Panc1 (cell line): Measurements from ENCODE around the gene PTPRZ1. TPM values are rescaled to one million over a fixed set of nuclear protein-coding genes. Genes with fewer than 3 reads are reported as not detected.

Experiments used
- ATAC-seq: fragments of 200-7000 bp; cut with Tn5 transposase; 2 replicates; pipeline ENCODE4 v1.9.1; 2020; ENCODE audit warnings: mild to moderate bottlenecking, moderate library complexity
- BruUV-seq: library from RNA; stranded (reverse); fragments of 400-500 nt; replicated peaks from 2 replicates; lab custom pipeline; 2021; lab: Mats Ljungman, UMichigan
- CTCF ChIA-PET: fragments of 300-600 bp; sonication (Branson Sonifier 250); formaldehyde crosslinking; loops from one replicate; lab custom pipeline; 2022; ENCODE audit warnings: antibody characterized with exemption; lab: Charles Lee
- POLR2A ChIA-PET: fragments of 300-600 bp; sonication (Branson Sonifier 250); formaldehyde crosslinking; loops from one replicate; lab custom pipeline; 2022; ENCODE audit warnings: antibody characterized with exemption; lab: Charles Lee
- DNase-seq: peaks from one replicate; pipeline ENCODE4 v3.0.0-alpha.2; 2010; ENCODE audit warnings: low read depth, low spot score
- H3K27ac ChIP-seq: 2 replicates; pipeline ENCODE4 v1.5.1; 2011; ENCODE audit warnings: mild to moderate bottlenecking, low read length, inconsistent platforms
- H3K27me3 ChIP-seq: fragments of 200-500 bp; sonication (Bioruptor generic); 2 replicates; pipeline ENCODE4 v1.6.0; 2014; ENCODE audit warnings: low read length, inconsistent platforms; ENCODE audit not compliant: control insufficient read depth, insufficient read depth
- H3K36me3 ChIP-seq: fragments of 200-500 bp; sonication (Bioruptor generic); 2 replicates; pipeline ENCODE4 v1.5.1; 2014; ENCODE audit warnings: inconsistent platforms, mild to moderate bottlenecking, low read length, moderate library complexity; ENCODE audit not compliant: control insufficient read depth, insufficient read depth
- H3K4me1 ChIP-seq: 2 replicates; pipeline ENCODE4 v1.5.1; 2011; ENCODE audit warnings: inconsistent platforms, mild to moderate bottlenecking, low read length, moderate library complexity; ENCODE audit not compliant: control insufficient read depth, insufficient read depth
- H3K4me3 ChIP-seq, 2 experiments: 2 replicates each; pipeline ENCODE4 v1.5.1; 2011 to 2012; ENCODE audit warnings: low read depth in 2 of 2, low read length in 2 of 2, mild to moderate bottlenecking in 2 of 2, inconsistent platforms in 1 of 2, moderate library complexity in 1 of 2
- H3K9me3 ChIP-seq: fragments of 200-500 bp; sonication (Bioruptor generic); 2 replicates; pipeline ENCODE4 v1.5.1; 2014; ENCODE audit warnings: low read depth, mild to moderate bottlenecking, inconsistent platforms, low read length, moderate library complexity; ENCODE audit not compliant: control insufficient read depth, insufficient read depth
- CTCF ChIP-seq: fragments of 450-650 bp; IDR thresholded peaks from 2 replicates; pipeline ENCODE4 v1.5.1; 2017; ENCODE audit warnings: mild to moderate bottlenecking
- POLR2AphosphoS5 ChIP-seq: IDR thresholded peaks from 2 replicates; pipeline ENCODE4 v1.6.1; 2012; ENCODE audit warnings: mild to moderate bottlenecking, low read depth, low read length, moderate library complexity
- SIN3A ChIP-seq: IDR thresholded peaks from 2 replicates; pipeline ENCODE4 v1.6.1; 2012; ENCODE audit warnings: low read depth, mild to moderate bottlenecking, low read length, moderate library complexity, borderline replicate concordance; ENCODE audit not compliant: insufficient read depth
- TCF7L2 ChIP-seq: IDR thresholded peaks from 2 replicates; pipeline ENCODE4 v1.6.1; 2011; ENCODE audit warnings: mild to moderate bottlenecking, low read depth, low read length, inconsistent platforms
- in situ Hi-C: cut with HindIII; loops from 2 replicates; pipeline ENCODE4 v1.10.0; 2016; ENCODE audit warnings: low sequenced_read_pairs, low pct_unique_long_range_greater_than_20kb
- intact Hi-C: fragments of 100-400 bp; cut with micrococcal nuclease; formaldehyde crosslinking; loops from one replicate; pipeline ENCODE4 v1.10.0; 2022; ENCODE audit not compliant: unreplicated experiment
- total RNA-seq: library from RNA; stranded (reverse); gene quantifications from one replicate; pipeline ENCODE4 v1.2.1, GENCODE V29; 2021; ENCODE audit not compliant: unreplicated experiment
- TF ChIP-seq, protein P1 (sequence below), 2 experiments: IDR thresholded peaks; 2 replicates each; pipeline ENCODE4 v1.6.1; 2011 to 2012; ENCODE audit warnings: low read depth in 2 of 2, control low read depth in 1 of 2, low read length in 1 of 2, mild to moderate bottlenecking in 1 of 2, moderate library complexity in 1 of 2; ENCODE audit not compliant: insufficient read depth in 1 of 2

Gene PTPRZ1
- total RNA-seq, 1 experiment from 2014 or later: 0.05 TPM

GRCh38 chr7:121890833-121891232 lies 17.9 kb downstream of the PTPRZ1 start:
- H3K27me3 ChIP-seq: no peaks in the 10 kb centered on the region
- in situ Hi-C loops (no loop called here), intact Hi-C loops (no loop called here)
- H3K4me3 ChIP-seq: no peak overlapping the region
- DNase-seq (no peak), ATAC-seq (no peak)
- H3K4me1 ChIP-seq: no peaks in the 10 kb centered on the region
- no peak for TF ChIP-seq CTCF
- no peak for TF ChIP-seq SIN3A
- TF ChIP-seq, protein P1, sequence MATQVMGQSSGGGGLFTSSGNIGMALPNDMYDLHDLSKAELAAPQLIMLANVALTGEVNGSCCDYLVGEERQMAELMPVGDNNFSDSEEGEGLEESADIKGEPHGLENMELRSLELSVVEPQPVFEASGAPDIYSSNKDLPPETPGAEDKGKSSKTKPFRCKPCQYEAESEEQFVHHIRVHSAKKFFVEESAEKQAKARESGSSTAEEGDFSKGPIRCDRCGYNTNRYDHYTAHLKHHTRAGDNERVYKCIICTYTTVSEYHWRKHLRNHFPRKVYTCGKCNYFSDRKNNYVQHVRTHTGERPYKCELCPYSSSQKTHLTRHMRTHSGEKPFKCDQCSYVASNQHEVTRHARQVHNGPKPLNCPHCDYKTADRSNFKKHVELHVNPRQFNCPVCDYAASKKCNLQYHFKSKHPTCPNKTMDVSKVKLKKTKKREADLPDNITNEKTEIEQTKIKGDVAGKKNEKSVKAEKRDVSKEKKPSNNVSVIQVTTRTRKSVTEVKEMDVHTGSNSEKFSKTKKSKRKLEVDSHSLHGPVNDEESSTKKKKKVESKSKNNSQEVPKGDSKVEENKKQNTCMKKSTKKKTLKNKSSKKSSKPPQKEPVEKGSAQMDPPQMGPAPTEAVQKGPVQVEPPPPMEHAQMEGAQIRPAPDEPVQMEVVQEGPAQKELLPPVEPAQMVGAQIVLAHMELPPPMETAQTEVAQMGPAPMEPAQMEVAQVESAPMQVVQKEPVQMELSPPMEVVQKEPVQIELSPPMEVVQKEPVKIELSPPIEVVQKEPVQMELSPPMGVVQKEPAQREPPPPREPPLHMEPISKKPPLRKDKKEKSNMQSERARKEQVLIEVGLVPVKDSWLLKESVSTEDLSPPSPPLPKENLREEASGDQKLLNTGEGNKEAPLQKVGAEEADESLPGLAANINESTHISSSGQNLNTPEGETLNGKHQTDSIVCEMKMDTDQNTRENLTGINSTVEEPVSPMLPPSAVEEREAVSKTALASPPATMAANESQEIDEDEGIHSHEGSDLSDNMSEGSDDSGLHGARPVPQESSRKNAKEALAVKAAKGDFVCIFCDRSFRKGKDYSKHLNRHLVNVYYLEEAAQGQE (IDR thresholded peaks at IDR 0.05; ENCODE audit: insufficient read depth in 1 of 2, low read depth in 2 of 2, low read length in 1 of 2): no peak
- no peak for TF ChIP-seq POLR2AphosphoS5
- no peak for TF ChIP-seq TCF7L2
- no TSS peak for BruUV-seq
- CTCF ChIA-PET: no interaction called here
- H3K27ac ChIP-seq: no peak overlapping the region
- no peaks in the 10 kb centered on the region for H3K36me3 ChIP-seq
- H3K9me3 ChIP-seq: no peaks in the 10 kb centered on the region
- POLR2A ChIA-PET: no interaction called here

DNA sequence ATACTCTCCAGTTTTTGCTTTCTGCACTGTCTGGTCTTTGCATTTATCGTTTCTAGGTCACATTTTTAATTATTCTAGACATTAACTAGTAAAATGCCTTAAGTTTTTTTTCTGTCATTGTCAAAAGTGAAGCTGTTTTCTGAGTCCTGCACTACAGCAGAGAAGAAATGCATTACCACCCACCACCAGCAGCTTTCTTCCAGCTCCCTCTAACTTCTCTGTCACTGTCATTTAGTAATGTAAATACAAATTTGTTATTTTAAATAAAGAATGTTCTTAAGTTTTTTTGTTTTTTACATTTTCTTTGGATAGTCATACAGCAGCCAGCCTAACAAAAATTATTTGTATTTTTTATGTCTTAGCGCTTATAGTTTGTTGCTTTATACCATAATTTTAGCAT lies 18.8 kb downstream of the PTPRZ1 start:
- no peak overlapping the region for H3K4me3 ChIP-seq
- no peaks in the 10 kb centered on the region for H3K9me3 ChIP-seq
- no peak for TF ChIP-seq SIN3A
- TF ChIP-seq POLR2AphosphoS5: no peak
- no peak for TF ChIP-seq CTCF
- TF ChIP-seq TCF7L2: no peak
- TF ChIP-seq, protein P1 (IDR thresholded peaks at IDR 0.05; ENCODE audit: insufficient read depth in 1 of 2, low read depth in 2 of 2, low read length in 1 of 2): no peak
- intact Hi-C loops: no loop called here
- H3K4me1 ChIP-seq: no peaks in the 10 kb centered on the region
- no peak overlapping the region for H3K27ac ChIP-seq
- POLR2A ChIA-PET: no interaction called here
- in situ Hi-C loops: no loop called here
- no peak for DNase-seq
- no peaks in the 10 kb centered on the region for H3K36me3 ChIP-seq
- no peak for ATAC-seq
- no peaks in the 10 kb centered on the region; the same call in 1 of the 2 replicates for H3K27me3 ChIP-seq
- CTCF ChIA-PET: no interaction called here
- no TSS peak for BruUV-seq
